IPS-NIHi7 (cell line): ENCODE measurements around the gene CBR1.
"Not testable (repeated sequence)": the region's sequence is repeated elsewhere in the genome, so short reads cannot be mapped to it uniquely, and the experiment has no call there.

ENCODE experiments used
- DNase-seq: peaks from one replicate; pipeline ENCODE4 v3.0.0; 2012; ENCODE audit warnings: mixed read lengths; ENCODE audit errors: extremely low spot score

CBR1 gene

DNA sequence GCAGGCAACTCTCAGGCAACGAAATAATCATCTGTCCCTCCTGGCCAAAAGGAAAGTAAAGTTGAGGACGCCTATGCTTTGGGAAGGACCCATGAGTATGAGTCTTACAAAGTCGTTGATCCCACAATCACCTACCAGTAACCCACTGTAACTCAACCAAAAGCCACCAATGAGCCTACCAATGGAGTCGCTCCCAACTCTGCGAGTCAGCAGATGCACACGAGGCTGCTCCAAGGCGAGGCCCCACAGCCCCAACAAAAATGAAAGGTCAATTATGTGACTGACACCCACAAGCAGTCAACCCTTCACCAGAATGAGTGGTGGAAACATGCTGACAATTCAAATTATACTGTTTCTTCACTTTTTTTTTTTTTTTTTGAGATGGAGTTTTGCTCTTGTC lies 21.5 kb upstream of the CBR1 start:
- DNase-seq: no peak

DNA sequence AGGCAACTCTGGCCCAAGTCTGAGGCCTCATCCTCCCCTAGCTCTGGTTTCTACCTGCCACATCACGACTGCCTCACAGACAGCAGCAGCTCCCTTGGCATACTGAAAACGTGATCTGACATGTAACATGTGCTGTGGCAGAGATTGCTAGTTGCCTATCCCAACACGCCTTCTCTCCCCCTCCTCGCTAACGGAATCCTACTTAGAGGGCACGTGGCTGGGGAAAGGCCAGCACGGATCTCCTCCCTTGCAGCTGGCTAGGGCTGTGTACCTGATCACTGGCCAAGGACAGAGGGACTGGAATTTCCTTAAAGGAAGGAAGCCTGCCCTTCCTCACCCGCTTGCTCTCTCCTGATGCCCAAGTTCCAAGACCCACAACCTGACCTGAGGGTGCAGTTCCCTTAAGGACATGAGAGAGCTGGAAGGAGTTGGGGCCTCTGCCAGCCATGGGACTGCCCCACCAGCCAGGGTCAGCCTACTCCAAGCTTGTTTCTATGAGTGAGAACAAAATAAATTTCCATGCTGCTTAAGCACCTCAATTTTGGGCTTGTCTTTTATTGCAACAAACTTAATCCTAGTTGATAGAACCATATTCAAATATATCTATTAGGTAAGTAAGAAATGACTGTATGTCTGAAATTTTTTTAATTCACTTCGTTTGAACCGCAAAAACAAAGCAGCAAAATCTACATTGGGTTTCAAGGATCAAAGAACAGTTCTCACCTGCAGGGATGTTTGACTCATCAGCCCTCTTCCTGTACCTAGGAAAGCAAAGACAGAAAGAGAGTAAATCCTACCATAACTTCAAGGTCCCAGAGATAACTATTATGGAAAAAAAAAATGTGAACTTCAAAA lies 16.7 kb upstream of the CBR1 start:
- DNase-seq: no peak

DNA sequence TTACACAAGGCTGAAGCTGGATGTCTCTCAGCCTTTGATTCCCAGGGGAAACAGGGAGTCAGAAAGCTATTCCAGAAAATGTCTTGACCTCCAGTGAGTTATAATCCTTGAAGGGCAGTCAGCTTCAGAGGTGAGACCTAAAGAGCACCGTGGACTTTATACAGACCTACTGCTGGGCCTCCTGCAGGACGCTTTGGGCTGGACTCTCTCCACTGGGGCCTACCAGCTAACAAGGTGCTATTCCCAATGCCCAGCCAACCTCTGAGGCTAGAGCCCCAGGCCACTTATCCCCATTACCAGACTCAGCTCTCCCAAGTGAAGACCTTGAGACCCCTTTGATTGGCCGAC lies 16.1 kb upstream of the CBR1 start:
- DNase-seq: no peak

DNA sequence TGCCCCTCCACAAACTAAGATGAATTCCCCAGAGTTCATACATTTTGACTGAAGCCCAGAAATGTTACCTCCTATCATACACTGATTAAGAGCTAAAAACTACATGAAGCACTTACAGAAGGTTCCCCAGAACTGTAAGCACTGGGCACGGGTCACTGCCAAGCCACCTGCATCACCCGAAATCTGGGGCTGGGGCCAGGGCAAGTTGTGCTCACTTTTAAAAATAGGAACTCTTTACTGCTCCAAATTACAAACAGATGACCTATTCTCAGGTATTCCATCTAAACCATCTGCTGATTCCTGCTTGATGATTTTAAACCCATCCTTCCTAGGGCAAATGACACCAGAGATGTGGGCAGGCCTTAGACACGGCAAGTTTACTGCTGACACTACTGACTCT lies 14.3 kb upstream of the CBR1 start:
- no peak for DNase-seq

DNA sequence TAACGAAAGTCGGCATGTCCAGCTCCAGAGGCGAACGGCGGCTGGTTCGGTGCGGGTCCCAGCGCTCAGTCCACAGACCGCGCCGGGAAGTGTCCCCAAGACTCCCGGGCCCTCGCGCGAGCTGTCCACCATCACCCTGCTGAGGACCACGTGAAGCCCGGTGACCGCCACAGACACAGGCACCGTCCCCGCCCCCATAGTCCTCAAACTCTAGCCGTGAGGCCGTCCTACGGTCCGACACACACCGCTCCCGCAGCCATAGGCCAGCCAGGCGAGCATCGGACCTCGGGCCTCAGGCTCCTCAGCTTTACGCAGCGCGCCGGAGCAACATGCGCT lies 10.0 kb upstream of the CBR1 start:
- peak; percentile 60 for DNase-seq

DNA sequence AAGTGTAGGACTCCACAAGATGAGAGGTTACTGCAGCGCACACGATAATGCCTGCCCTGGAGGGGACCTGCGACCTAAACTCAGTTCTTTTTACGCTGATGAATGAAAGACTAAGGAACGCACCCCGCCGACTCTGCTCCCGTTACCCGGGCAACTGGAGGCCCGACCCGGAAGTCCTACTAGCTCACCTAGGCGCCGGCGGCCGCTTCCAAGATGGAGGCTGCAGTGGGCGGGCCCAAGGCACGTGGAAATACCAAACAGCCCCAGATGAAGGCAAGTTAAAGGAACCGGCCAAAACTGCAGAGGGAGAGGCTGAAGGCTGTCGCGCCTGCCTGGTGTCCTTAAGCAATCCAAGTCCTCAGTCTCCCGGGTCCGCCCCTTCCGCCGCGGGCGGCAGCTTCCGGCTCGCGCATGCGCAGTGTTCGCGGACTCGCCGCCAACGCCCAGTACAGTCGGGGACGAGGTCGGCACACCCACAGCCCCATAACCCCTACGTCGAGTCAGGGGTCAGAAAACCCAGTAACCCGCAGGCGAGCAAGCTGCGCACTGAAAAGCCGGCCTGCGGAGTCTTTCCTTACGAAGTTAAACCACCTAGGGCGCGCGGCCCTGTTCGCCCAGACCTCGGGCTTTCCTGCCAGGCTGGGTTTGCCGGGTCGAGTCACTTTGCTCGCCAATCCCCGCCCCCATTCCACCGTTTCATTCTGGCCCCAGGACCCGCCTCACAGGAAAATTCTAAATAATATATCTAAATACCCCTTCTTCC lies 9.5 kb upstream of the CBR1 start, which contains the start of gene SETD4:
TSS of gene SETD4 (minus strand) at position 368 of the 763 bp plus-strand sequence. CDS start 1,638 bp downstream, outside the sequence.
- DNase-seq: peak; percentile 98

DNA sequence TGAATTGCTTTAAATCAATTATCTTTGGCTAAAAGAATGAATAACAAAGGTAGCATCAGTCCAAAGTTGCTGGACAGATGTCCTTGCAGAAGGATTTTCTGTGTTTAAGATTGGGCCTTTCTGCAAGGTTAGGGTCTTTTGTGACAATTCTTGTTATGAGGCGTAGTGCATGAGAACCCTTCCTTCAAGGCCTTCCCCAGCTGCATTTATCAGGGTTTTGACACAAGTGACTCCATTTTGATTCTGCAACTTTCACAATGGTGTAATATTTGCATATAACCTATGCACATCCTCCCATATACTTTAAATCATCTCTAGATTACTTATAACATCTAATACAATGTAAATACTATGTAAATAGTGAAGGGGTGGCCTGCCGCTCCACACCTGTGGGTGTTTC lies 8.4 kb upstream of the CBR1 start:
- no peak for DNase-seq

DNA sequence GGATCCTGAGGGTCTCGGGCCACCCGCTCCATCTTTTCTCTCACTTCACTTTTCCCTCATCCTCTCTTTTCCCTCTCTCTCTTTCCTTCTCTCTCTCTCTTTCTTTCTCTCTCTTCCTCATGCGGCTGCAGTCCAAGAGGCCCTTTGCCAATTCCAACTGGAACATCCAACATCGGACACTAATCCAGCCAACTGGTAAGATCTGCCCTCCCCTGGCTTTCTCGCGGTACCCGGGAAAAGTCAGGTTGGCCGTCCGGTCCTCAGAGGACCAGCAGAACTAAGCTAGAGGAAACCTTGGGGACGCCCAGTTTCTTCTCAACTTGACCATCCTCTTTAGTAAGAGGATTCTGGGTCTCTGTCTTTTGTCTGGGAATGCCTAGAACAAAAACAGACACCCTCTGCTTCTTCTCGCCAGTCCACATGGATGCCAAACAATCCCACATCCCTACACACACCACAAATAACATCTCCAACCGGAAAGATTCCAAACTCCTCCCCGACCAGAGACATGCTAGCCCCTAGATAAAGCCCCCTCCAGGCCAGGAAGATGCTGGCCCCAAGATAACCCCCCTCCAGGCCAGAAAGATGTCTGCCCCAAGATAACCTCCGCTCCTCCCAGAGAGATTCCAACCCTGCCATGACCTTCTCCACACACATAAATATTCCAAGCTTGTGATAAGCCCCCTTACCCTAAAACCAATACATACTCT lies 6.3 kb upstream of the CBR1 start:
- no peak for DNase-seq

DNA sequence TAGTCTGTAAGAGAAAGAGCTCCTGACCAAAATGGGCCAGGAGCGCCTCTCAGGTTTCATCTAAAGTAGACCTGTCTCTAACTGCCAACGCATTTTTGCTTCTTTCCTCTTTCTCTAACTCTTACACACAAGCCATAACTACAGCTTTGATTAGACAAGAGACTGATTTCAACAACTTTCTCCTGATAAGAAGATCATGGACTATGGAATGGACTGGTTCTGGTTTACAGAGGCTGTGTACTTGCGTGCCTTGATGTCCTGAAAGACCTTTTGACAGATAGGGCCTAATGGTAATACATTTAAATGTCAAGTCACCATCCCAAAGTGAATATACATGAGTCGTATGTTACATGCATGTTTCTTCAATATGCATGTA lies 5.8 kb upstream of the CBR1 start:
- no peak for DNase-seq

DNA sequence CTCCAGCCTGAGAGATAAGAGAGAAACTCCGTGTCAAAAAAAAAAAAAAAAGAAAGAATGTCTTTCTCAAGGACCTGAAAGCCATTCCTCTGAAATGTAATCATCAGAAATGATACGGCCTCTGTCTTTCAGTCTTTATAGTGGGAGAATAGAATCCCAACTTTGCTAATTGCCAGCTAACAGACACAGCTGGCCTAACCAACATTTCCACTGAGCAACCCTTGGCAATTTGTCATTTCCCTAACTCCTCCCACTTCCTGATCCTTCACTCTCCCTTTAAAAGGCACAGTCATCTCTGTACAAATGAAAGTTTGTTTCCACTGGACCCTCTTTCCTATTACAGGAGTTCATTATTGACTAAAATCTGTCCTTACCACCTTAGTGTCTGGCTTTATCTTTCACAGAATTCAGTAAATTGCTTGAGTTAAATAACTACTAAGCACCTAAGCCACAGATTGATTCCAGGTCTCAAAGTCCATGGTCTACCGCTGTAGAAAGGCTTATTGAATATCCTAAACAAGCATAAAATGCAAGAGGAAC lies 4.3 kb upstream of the CBR1 start:
- DNase-seq: no peak

DNA sequence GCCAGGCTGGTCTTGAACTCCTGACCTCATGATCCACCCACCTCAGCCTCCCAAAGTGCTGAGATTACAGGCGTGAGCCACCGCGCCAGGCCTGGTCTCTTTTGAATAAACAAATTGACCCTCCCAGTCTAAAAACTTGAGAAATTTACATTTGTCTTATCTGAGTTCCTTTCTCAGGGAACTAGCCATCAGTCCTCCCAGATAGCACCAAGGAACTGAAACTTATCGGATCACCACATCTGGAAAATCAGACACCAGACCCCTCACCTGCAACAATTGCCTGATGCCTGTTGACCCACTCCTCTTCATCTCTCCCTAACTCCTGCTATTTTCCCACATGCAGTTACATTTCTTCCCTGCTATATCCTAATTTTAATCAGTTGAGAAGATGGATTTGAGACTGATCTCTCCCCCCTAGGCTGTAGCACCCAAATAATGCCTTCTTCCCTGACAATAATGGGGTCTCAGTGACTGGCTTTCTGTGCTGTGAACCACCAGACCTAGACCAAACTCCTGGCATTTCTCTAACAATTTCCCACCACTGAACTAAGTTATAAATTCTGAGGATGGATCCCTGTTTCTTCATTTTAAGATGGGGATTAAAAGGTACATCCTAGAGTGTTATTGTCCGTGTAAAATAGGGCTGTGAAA lies 951 bp upstream of the CBR1 start:
- no peak for DNase-seq

DNA sequence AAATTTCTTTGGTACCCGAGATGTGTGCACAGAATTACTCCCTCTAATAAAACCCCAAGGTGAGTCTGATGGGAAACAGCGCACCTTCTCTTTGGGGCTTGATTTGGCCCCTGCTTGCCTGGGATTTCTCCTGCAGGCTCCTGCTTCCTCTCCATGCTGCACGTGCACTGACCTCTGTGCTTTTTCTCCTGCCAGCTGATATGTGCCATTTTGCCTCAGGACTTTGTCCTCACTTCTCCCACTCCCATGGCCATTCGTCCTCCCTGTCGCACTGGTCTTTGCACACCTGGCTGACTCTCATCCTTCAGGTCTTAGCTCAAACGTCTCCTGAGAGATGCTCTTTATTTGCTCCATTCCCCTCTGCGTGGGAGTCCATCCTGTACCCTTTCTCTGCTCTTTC lies 1.2 kb downstream of the CBR1 start:
- no peak for DNase-seq

DNA sequence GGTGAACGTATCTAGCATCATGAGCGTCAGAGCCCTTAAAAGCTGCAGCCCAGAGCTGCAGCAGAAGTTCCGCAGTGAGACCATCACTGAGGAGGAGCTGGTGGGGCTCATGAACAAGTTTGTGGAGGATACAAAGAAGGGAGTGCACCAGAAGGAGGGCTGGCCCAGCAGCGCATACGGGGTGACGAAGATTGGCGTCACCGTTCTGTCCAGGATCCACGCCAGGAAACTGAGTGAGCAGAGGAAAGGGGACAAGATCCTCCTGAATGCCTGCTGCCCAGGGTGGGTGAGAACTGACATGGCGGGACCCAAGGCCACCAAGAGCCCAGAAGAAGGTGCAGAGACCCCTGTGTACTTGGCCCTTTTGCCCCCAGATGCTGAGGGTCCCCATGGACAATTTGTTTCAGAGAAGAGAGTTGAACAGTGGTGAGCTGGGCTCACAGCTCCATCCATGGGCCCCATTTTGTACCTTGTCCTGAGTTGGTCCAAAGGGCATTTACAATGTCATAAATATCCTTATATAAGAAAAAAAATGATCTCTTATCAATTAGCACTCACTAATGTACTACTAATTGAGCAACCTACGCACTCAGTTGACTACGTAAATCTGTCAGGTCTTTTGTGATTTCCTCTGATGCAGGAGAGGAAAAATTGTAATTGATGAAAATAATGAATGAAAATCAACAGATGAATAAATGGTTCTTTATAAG lies 2.8 kb downstream of the CBR1 start:
- DNase-seq: no peak

DNA sequence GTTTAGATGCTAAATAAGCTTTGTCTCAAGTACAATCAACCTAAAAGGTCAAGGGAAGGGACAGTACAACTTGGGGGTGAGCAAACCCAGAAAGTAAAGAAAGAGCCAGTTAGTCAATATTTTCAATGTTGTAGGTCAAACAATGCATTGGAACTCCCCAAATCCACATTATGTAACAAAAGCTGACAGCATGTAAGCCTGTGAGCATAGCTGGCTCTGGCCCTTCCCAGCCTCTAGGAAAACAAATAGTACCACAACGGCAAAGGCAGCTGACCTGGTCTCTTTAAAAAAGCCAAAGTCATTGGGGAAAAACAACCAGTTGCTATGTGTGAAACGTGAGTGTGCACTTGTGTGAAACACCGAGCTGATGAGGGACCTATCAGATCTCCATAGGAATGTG lies 3.4 kb downstream of the CBR1 start:
- DNase-seq: no peak

DNA sequence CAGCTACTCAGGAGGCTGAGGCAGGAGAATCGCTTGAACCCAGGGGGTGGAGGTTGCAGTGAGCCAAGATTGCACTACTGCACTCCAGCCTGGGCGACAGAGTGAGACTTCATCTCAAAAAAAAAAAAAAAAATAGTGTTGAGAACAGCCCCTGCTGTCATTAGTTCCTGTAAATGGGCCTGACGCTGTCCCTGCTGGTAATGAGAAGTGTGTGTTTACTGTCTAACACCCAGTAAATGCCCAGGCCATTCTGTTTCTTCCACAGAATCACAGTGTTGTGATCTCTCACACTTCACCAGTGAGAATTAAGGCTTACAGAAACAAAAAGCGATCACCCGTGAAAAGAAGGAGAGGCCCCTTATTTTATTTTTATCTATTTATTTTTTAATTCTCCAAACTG lies 4.1 kb downstream of the CBR1 start:
- DNase-seq: not testable (repeated sequence)

DNA sequence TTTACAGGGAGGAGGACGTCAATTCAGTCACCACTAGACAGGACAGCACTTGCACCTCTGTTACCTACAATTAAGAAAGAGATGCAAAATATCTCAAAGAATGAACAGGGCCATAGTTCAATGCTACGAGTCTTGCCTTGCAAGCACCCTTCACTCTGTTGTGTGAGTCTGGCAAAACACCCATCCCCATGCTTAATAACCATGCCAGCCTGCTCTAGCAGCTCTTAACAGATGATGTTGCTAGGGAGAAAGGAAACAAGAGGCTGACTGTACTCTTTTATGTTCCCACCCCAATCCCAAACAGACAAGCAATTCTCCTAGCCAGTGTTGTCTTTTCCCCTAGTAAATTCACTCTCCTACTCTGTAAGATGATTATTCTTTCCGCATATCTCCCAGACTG lies 5.3 kb downstream of the CBR1 start:
- DNase-seq: no peak

DNA sequence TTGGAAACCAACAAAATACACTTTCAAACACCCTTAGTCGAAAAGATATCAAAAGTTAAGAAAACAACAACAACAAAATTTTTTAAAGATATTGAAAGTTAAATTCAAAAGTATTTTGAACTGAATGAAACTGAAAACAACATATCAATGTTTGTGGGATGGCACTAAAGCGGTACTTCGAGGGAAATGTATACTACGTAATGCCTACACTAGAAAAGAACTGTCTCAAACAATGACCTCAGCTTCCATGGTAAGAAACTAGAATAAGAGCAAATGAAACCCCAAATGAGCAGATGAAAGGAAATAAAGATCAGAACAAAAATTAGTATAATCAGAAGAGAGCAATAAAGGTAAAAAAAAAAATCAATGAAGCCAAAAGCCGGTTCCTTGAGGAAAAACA lies 6.1 kb downstream of the CBR1 start:
- DNase-seq: no peak

DNA sequence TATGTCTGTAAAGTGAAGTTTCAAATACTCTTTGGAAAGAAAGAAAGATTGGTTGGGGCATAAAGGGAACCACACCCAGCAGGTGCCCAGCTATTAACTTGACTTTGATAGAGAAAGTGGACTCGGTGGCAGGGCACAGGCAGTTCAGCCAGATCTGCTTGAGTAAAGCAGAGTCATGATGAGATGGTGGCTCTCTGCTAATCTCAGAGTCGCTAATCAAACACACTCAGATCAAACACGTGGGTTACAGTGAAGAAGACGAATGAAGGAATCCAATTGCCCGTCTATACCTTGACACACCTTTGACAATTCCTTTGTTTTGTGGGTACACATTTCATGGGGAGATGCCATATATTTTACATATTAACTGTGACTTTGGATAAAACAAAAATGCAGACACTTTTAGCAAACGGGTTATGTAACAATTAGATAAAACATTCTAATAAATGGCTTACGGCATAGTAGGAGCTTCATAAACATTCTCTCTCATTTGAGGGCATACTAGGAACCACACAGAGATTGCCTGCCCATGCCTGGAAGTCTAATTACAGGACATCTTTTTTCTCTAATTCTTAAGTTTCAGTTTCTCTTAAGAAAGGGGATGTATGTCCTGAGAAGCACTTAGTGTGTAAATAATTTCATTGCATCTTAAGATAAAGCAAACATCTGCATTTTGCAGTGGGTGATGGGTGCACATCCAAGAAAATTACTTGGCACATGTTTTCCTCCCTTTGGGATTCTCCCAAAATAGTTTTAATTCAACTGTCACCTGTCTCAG lies 7.2 kb downstream of the CBR1 start:
- no peak for DNase-seq

DNA sequence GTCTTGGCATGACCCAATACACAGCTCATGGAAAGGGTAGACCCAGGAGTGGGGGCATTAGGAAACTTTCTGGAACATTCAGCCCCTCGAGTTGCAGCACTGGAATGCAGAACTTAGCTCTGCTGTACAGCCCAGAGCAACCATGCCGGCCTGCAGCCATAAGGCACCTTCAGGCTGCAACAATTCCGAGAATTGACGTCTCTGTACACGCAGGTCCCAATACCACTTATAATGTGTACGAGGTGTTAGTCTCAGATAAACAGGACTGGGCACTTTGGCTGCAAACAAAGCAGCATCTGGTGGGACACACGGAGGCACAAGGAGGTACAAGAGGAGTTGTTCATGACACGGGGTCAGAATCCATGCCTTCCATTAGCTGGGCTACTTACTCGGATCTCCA lies 7.9 kb downstream of the CBR1 start:
- DNase-seq: no peak

DNA sequence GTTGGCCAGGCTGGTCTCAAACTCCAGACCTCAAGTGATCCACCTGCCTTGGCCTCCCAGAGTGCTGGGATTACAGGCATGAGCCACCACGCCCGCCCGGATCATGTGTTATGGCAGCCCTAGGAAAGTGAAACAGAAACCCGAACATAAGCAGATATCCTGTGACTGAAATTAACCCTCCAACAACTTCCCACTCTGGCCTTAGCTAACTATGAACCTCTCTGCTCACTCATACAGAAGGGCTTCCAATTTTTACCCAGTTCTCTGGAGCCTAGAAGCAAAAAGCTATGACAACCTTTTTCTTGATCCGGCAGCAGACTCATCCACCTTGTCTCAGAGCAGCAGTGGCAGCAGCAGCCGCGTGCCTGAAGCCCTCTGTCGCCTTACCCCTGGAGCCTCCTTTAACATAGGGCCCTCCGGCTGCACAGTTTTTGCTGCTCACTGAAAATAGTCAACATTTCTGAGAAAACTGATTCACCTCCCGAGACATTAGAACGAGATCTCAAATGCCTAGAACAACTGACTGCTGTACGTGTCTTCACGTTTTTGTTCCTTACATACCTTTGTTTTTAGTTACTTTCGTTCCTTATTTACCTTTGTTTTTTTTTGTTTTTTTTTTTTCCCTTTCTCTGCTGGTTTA lies 9.3 kb downstream of the CBR1 start:
- no peak for DNase-seq
